GM21723 (cell line): ENCODE results near the gene GLOD4.
A peak's percentile ranks its signal among the peaks of the same experiment; 100 is the strongest.
"Not testable (repeated sequence)": the region's sequence is repeated elsewhere in the genome, so short reads cannot be mapped to it uniquely, and the experiment has no call there.

Experiments used
- ATAC-seq: cut with Tn5 transposase; IDR thresholded peaks from one replicate; pipeline ENCODE4 v1.9.1; 2021; ENCODE audit warnings: mild to moderate bottlenecking, moderate library complexity; ENCODE audit not compliant: unreplicated experiment

The GLOD4 gene

DNA sequence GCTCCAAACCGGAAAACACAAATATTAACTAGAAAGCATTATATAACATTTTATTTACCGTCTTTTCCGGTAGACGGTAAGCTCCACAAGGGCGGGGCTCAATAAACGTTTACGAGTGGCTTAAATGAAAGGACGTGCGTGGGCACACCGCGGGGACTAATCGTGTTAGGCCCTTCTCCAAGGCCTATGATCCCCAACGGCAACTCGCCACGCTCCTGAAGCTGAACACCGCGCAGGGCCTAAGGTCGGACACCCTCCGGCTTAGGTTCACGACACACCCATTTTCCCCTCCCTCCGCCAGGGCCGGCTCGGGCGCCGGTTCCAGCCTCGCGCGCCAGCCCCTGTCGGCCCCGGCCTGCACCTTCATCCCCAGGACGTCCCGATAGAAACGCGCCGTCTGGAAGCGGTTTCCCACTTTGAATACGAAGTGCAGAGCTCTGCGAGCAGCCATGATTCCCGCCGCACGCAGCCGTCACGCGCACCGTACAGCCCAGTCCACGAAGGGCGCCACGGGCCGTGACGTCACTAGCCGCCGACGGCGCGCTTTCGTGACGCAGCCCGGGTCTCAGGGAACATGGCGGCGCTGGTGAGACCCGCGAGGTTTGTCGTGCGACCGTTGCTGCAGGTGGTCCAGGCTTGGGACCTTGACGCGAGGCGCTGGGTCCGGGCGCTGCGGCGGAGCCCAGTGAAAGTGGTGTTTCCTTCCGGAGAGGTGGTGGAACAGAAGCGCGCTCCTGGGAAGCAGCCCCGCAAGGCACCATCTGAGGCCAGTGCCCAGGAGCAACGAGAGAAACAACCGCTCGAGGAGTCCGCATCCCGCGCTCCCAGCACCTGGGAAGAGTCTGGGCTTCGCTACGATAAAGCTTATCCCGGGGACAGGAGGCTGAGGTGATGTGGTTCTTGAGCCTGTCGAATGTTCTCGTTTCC lies at the start of gene GLOD4, which contains the start of gene MRM3:
Gene GLOD4 (minus strand): TSS at position 476 of the 927 bp plus-strand sequence. CDS start 25 bp downstream, at position 451.
Gene MRM3 (plus strand): TSS at position 549 of the 927 bp plus-strand sequence. CDS start 26 bp downstream, at position 575.
- ATAC-seq: peak; percentile 86

- ATAC-seq: no peak
Measured at GRCh38 chr17:830950-831349, 48.9 kb upstream of the GLOD4 start.

DNA sequence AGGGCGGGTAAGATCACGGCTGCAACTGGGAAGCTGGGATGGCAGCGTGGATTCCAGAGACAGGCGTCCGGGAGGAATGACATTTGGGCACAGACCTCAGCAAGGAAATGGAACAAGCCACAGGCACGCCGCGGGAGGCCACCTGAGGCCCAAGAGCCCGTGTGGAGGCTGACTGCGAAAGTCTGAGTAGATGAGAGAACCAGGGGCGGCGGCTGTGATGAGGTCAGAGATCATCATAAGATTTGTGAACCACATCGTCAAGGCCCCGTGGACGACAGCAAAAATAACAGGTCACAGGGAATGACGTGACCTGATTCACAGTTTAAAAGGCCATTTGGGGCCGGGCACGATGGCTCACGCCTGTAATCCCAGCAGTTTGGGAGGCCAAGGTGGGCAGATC lies 48.3 kb upstream of the GLOD4 start:
- no peak for ATAC-seq

DNA sequence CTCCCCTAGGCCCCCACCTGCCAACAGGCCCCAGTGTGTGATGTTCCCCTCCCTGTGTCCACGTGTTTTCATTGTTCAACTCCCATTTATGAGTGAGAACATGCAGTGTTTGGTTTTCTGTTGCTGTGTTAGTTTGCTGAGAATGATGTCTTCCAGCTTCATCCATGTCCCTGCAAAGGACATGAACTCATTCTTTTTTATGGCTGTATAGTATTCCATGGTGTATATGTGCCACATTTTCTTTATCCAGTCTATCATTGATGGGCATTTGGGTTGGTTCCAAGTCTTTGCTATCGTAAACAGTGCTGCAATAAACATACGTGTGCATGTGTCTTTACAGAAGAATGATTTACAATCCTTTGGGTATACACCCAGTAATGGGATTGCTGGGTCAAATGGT lies 47.5 kb upstream of the GLOD4 start:
- not testable (repeated sequence) for ATAC-seq

DNA sequence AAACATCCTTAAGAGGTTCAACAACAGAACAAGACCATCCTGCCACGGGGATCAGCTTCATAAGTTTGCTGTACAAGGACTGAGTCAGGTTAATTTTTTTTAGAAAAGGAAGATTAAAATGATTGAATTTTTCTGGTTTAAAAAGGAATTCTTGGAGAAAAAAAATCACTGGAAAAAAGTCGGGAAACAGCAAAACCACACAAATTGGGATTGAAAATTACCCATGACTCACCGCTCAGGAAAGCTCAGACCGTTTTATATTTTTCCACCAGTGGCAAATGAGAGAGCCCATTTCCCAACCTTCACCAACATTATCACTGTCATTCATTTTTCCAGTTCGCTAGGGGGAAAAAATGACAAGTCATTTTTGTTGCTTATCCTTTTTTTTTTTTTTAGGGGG lies 46.7 kb upstream of the GLOD4 start:
- ATAC-seq: no peak

DNA sequence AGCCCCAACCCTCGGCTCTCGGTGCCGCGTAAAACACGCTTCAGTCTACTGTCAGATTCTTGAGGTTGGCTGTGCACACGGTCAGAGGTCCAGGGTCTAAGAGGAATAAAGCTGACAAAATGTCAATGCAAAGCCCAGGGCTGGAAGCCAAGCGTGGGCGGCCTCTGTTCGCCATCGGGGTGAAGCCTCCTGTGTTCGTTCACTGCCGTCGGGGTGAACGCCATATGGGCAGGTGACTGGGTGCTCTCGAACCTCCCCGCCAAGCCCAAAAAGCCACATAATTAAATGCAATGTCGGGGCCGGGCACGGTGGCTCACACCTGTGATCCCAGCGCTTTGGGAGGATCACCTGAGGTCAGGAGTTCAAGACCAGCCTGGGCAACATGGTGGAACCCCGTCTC lies 44.7 kb upstream of the GLOD4 start:
- no peak for ATAC-seq

DNA sequence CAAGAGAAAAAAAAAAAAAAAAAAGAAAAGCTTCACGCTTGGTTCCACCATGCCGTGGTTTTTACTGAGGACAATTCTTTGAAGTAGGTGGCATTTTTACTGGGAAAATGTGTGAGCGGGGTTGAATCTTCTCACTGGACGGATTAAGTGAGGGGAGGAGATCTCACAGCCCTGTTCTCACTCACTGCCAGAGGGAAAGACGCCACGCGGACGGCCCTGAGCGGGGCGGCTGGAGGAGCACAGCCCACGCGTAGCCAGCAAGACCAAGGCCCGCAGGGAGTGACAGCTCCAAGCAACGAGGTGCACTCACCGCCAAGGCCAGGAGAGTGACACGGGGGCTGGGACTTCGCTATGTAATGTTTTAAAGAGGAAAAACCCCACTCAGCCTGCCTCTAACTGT lies 43.1 kb upstream of the GLOD4 start:
- ATAC-seq: no peak

- ATAC-seq: no peak
Measured at GRCh38 chr17:824378-824777, 42.3 kb upstream of the GLOD4 start.

DNA sequence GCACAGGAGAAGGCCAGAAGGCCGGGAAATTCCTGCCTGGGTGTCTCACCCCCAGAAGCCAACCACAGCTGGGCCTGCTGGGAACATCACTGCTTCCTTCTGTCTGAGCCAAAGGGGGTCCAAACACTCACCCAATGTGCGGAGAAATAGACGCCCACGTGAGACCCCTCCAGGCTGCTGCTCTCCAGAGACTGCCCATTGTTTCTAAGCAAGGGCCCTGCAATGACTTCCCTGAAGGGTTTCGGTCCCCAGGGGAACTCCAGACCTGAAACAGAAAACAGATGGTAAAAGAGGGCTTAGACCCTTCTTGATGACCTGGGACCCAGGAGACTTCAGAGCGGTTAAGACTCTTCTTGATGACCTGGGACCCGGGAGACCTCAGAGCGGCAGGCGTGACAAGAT lies 41.4 kb upstream of the GLOD4 start:
- no peak for ATAC-seq

DNA sequence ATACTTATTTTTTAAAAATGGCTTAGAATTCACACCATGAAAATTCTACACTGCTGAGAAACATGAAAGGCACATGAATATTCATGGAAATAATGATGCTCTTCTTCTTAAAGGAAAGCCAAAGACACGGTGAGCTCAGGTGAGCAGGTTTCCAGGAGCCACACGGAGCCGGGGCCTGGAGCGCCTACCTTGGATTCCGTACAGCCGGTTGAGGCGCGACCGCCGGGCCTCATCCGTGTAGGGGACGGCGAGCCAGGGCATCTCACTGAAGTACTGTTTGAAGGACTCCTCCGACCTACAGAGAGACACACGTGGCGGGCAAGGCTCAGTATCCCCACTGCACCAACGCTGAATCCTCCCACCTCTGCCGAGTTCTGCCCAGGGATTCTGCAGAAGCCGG lies 37.2 kb upstream of the GLOD4 start:
- ATAC-seq: no peak

DNA sequence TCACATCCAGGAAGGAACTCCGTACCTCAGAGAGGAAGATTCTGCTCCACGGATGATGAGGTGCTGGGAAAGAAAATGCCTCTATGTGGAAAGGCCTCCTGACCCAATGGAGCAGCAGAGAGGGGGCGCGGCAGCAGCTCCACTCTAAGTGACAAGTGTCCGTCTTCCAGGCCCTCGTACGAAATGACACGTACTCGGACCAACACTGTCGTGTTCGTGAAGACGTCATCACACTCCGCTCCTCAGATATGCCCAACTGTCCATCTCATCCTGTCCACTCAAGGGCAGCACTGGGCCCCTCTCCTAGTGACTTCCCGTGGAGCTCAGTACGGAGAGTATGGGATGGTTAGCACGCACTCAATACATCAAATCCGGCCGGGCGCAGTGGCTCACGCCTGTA lies 32.3 kb upstream of the GLOD4 start:
- no peak for ATAC-seq

GRCh38 chr17:812638-813204 lies 30.6 kb upstream of the GLOD4 start:
- no peak for ATAC-seq

DNA sequence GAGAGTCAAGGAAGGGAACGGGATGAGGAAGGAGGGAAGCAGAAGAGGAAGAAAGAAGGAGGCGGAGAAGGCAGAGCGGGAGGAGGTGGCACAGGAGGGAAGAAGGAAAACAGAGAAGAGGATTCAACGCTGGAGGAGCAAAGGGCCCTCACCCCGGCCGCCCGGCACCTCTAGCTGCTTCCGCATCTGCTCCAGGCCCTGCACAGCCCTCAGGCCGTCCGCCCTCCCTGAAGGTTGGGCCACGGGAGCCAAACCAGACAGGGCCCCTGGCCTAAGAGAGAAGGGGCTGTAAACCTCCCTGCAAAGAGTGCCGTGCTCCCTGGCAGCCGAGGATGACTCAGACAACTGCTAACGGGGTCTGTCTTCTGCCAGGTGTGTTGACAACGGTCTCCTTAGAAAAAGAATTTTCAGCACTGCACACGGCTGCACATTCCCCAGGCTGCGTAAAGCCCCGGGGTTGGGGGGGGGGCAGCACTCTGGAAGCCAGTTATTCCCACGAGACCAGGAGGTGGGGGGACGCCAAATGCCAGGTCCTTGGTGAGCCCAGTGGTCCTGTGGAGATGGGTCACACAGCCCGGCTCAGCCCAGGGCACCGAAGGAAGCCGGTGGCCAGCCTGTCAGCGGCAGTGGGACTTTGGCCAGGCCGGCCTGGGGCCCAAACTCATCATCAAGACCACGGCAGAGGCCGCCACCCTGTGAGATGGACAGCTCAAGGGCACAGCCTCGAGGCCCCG lies 29.1 kb upstream of the GLOD4 start:
- ATAC-seq: no peak

- ATAC-seq: no peak
Measured at GRCh38 chr17:807523-808294, 25.6 kb upstream of the GLOD4 start.

DNA sequence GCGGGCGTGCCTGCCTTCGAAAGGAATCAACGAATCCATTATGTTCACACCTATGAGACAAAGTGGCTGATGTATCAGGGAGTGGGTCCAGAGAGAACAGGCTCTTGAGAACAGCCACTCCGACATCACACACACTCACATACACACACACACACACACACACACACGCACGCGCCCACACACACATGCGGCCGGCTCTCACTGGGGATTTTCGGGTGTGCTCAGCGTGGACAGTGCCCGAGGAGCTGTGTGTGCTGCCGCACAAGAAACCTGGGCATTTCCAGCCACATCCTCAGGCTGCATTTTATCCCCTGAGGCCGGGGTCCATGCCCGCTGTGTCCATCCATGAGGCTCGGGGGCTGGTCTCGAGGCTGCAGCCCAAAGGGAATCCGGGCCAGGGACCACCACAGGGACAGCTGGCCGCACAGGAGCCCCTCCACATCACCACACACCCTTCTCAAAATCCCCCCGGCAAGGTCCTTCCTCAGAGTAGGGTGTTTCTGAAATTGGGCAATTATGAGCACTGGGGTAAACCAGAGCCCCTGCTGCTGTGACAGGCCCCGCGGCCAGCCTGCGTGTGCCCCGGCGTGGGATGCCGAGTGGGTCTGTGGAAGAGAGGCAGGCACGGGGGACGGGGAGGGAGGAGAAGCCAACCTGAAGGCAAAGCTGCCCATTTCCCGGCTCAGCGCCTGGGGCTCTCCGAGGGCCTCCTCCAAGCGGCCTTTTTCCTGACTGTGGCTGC lies 24.9 kb upstream of the GLOD4 start:
- ATAC-seq: no peak

DNA sequence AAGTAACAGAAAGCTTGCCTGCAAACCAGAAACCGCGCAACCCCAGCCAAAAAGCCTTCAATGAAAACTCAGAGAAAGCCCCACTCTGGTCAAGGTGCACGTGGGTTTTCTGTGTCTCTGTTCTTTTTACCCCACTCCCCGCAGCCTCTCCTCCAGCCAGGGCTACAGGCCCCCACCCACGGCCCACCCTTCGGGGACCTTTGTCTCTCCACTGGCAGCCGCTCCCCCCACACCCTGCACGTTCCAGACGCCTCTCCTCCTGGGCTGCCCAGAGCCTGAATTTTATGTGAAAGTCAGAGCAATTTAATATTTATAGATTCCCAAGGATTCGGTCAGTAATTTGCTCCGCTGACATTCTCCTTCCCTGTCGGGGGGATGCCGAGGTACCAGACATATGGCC lies 24.3 kb upstream of the GLOD4 start:
- ATAC-seq: no peak

- not testable (repeated sequence) for ATAC-seq
Measured at GRCh38 chr17:805886-806285, 23.8 kb upstream of the GLOD4 start.

DNA sequence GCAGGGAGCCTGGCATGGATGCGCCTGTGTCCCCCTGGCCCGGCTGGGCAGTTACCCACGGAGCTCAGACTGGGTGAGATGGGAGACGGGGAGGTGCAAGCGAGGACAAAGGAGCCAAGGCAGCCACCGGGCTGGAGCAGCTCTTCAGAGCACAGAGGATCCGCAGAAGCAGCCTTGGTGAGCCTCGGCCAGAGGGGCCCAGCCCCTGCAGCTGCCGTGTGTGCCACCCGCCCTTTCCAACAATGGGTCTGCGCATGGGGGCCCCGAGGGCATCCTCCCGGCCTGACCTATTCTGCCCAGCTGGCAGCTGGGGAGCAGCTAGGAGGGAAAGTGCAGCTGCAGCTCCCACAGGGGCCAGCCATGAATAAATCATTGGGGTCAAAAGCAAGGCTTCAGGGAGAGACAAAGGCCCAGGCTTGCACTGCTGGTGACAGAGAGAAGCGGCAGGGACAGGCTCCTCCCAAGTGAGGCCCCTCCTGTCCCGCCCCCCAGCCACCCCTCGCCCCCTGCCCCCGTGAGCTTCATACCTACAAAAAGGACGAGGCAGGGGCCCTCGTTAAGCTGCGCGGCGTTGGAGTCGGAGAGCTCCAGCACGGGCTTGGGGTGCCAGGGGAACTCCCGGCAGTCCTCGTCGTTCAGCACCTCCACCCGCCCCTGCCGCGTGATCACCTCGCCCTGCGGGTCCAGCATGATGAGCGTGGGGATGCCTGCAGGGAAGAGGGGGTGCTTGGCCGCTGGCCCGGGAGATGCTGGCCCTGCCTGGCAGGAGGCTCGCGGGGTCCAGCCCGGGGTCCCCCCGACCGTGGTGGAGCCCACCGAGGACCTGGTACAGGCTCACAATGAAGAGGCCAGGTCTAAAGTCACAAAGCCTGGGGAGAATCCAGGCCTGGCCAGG lies 22.7 kb upstream of the GLOD4 start:
- ATAC-seq: no peak
